ENCODE results near the gene AGAP1. TPM values are rescaled to one million over a fixed set of nuclear protein-coding genes. Genes with fewer than 3 reads are reported as not detected.

AGAP1 gene
- total RNA-seq, 1 experiment from 2014 or later = 25.8 TPM

DNA sequence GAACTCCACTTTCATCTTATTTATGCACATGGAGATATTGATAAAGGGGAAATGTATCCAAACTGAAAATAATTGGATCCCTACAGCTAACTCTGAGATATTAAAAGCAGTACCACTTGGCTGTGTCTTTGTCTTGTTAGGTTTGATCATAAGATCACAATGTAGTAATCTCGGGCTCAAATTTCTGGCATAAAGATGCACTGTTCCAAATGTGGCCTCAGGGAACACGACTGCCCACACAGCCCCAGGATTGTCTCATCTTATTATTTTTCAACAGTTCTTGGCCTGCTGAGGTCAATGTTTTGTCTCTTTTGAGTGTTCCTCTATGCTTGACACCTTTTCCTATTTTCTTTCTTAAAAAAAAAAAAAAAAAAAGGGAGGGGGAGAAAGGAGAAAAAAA, 560.3 kb downstream of the AGAP1 start:
- no CpG with 5 or more reads among the region's 2 CpGs for WGBS (ENCODE audit: extremely low coverage, insufficient read length, low lambda C conversion rate)

More for the DNA sequence above, 560.3 kb downstream of the AGAP1 start:
- H3K27ac Mint-ChIP-seq = peak overlapping the region in 1 of 3 experiments; percentile 15; a peak in 2 of 7 replicates
- H3K27ac ChIP-seq (ENCODE audit: insufficient read length, low read depth, low read length) = no peak overlapping the region
- H4K20me1 ChIP-seq (ENCODE audit: control insufficient read depth, insufficient read depth, insufficient read length) = no peaks in the 10 kb centered on the region
- no peaks in the 10 kb centered on the region for H3K23me2 ChIP-seq (ENCODE audit: insufficient read length, low read depth, low read length, poor library complexity, severe bottlenecking)
- no peak overlapping the region for H4K5ac ChIP-seq (ENCODE audit: insufficient read length, low read depth, low read length)
- H3K9me3 Mint-ChIP-seq = peaks cover 0 to 7% of the 10 kb centered on the region in 2 experiments
- no peak overlapping the region for H3K56ac ChIP-seq (ENCODE audit: insufficient read length, low read depth, low read length)
- no peak overlapping the region for H3K4me2 ChIP-seq (ENCODE audit: insufficient read depth, insufficient read length, low read length)
- H3K14ac ChIP-seq (ENCODE audit: insufficient read depth, low read length) = no peak overlapping the region
- H3K36me3 Mint-ChIP-seq (ENCODE audit: insufficient read depth in 1 of 3, low read depth in 3 of 3) = peaks cover under 1 to 9% (median 7%) of the 10 kb centered on the region in 3 experiments; a peak in 5 of 7 replicates
- H3K79me2 ChIP-seq (ENCODE audit: insufficient read depth, low read length) = no peaks in the 10 kb centered on the region
- no peak overlapping the region for H2AK5ac ChIP-seq (ENCODE audit: insufficient read length, low read length)
- no peaks in the 10 kb centered on the region for H3K27me3 ChIP-seq (ENCODE audit: insufficient read depth, low read length)
- no peak for DNase-seq
- no peak overlapping the region for H2BK20ac ChIP-seq (ENCODE audit: low read depth, low read length, poor library complexity, severe bottlenecking)
- H3K4me1 Mint-ChIP-seq = peaks cover 36 to 49% of the 10 kb centered on the region in 2 experiments
- no peak overlapping the region for H4K91ac ChIP-seq (ENCODE audit: insufficient read length, low read depth, low read length)
- H2BK120ac ChIP-seq (ENCODE audit: low read depth, low read length, poor library complexity, severe bottlenecking) = no peak overlapping the region
- H3K9ac ChIP-seq (ENCODE audit: extremely low read depth, insufficient read length, low read length) = no peak overlapping the region
- no peak overlapping the region for H3T11ph ChIP-seq (ENCODE audit: low read length)
- peaks cover 9% of the 10 kb centered on the region for H3K9me3 ChIP-seq (ENCODE audit: control insufficient read depth, low read depth, low read length)
- H3K23ac ChIP-seq (ENCODE audit: insufficient read length, low read depth, low read length) = no peak overlapping the region
- no peak overlapping the region for H2BK5ac ChIP-seq (ENCODE audit: insufficient read length, low read length)
- no peaks in the 10 kb centered on the region for H3K79me1 ChIP-seq (ENCODE audit: insufficient read depth, low read depth, low read length, poor library complexity, severe bottlenecking)
- peaks cover 59% of the 10 kb centered on the region for H3K27me3 Mint-ChIP-seq (ENCODE audit: low read depth)
- TF ChIP-seq, protein P1, sequence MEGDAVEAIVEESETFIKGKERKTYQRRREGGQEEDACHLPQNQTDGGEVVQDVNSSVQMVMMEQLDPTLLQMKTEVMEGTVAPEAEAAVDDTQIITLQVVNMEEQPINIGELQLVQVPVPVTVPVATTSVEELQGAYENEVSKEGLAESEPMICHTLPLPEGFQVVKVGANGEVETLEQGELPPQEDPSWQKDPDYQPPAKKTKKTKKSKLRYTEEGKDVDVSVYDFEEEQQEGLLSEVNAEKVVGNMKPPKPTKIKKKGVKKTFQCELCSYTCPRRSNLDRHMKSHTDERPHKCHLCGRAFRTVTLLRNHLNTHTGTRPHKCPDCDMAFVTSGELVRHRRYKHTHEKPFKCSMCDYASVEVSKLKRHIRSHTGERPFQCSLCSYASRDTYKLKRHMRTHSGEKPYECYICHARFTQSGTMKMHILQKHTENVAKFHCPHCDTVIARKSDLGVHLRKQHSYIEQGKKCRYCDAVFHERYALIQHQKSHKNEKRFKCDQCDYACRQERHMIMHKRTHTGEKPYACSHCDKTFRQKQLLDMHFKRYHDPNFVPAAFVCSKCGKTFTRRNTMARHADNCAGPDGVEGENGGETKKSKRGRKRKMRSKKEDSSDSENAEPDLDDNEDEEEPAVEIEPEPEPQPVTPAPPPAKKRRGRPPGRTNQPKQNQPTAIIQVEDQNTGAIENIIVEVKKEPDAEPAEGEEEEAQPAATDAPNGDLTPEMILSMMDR (conservative IDR thresholded peaks at IDR 0.05) = no peak
- H3K4ac ChIP-seq (ENCODE audit: low read depth, low read length) = no peak overlapping the region
- no peak overlapping the region for H3K18ac ChIP-seq (ENCODE audit: insufficient read length, low read depth, low read length)
- H4K8ac ChIP-seq (replicated peaks; ENCODE audit: insufficient read length, low read depth, low read length) = no peak overlapping the region
- H2AFZ ChIP-seq (ENCODE audit: low read length) = no peak overlapping the region
- H2BK12ac ChIP-seq (ENCODE audit: insufficient read length, low read depth, low read length) = no peak overlapping the region
- H3K4me1 ChIP-seq (ENCODE audit: insufficient read depth, low read length) = no peaks in the 10 kb centered on the region; the same call in 1 of the 2 replicates
- peak overlapping the region in 1 of 2 experiments; percentile 50; a peak in 2 of 5 replicates for H3K4me3 Mint-ChIP-seq
- H2BK15ac ChIP-seq (ENCODE audit: low read depth, low read length) = no peak overlapping the region

Measured in H9 (cell line).